ACHN (cell line): ENCODE measurements around the gene SKAP2.
A peak's percentile ranks its signal among the peaks of the same experiment; 100 is the strongest.

Source experiments
- DNase-seq: peaks from one replicate; pipeline ENCODE4 v3.0.0-alpha.2; 2015
- in situ Hi-C: cut with HindIII; loops from 2 replicates; pipeline ENCODE4 v1.10.0; 2017; ENCODE audit warnings: low sequenced_read_pairs, low pct_ligation_motif_present, low pct_unique_long_range_greater_than_20kb

Gene SKAP2

DNA sequence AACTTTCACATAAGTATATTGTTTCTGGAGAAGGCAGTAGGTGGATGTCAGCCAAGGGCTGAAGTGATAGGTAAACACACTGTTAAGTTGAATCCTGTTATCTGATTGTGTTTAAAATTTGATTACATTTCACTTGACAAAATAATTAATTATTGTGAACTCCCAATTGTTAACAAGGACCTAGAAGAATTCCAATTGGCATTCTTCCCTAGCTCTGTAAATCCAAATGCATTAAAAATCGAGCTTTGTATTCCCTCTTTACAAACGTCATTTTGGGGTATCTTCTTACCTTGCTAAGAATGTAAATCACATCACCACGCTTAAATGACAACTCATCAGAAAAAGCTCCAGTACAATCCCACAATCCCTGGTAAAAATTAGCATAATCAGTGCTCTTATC lies 179.9 kb downstream of the SKAP2 start:
- DNase-seq = no peak
- in situ Hi-C loops = no loop called here

DNA sequence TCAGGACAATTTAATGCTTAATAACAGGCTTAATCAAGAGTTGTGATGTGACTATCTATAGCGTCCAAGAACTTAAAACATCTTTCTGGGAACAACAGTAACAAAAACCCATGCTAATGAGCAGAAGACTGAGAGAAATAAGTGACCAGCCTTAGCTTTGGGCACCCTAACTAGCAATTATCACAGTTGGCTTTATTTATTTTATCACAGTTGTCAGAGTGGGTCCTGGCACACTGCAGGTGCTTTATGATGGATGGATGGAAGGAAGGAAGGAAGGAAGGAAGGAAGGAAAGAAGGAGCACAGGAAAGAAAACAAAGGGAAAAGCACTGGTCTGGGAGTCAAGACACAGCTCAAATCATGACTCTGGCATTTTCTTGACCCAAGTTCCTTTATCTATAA lies 181.1 kb downstream of the SKAP2 start:
- in situ Hi-C loops = no loop called here

DNA sequence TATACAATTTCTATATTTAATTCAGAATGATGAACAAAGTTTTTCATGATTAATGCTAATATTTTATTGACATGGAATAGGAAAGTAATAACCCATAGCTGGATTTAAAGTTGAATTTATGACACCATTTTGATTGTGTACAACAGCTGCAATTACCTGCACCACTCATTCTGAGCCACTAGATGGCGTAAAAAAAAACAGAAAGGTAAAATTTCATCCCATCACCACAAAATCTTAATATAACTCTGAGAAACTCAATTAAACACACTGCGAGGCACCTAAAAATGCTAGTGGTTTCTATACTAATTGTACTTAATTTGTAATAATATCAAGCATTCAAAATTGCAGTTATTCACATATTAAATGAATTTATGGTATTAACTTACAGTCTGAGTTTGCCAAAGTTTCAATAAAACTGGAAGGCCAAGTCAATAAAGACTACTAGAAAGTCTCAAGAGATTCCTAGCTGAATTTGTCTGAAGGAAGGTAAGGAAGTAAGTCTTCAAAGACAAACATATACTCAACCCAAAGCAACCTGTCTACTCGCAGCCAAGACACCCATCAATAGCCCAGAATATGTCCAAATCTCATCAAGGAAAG lies 182.5 kb downstream of the SKAP2 start:
- in situ Hi-C loops = no loop called here
- DNase-seq = peak; percentile 60

More for the DNA sequence above, 181.1 kb downstream of the SKAP2 start:
- DNase-seq = no peak

DNA sequence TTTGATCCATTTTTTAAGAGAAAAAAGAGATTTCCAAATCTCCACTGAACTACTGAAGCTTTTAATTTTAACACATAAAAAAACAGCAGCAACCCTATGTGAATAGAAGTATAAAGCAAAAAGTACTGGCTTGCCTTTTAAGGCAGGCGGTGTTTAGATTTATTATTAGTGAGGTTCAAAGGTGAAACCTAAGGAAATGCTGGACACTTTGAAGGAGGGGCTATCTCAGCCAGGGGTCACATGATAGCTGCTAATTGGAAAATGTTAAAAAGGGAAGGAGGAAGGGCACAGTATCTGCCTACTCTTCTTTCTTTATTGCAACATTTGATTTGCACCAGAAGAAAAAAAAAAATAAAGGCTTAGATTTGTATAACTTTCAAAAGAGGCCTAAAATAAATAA lies 183.8 kb downstream of the SKAP2 start:
- in situ Hi-C loops = no loop called here
- DNase-seq = no peak

DNA sequence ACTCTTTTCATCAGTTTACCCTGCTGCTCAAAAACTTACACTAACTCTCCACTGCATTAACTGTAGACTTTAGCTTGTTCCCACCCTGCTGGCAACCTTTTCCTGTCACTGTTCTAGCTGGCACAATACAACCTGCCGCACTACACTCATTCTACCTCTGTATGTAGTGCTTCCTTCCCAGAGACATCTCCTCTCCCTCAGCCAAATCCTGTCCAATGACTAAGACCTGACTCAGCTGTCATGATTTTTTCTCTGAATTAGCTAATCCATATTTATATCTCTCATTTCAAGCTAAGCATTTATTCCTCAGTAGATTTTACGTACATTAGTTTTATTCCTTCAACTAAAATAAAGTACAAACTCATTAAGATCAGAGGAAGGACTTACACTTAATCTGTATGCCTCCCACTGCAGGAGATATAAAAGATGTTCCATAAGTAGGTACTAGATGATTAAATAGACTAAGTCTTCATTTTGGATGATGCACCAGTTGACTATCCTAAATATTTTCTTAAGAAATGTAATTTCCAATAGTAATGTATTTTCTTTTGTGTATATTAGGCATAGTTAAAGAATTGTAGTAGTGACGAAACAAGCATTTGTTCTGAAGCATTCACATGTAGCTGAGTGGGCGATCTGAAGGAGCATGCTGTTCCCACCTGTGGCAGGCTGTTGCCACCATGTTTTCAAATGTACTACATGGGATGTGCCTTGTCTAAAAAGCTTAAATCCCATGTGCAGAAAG lies 189.1 kb downstream of the SKAP2 start:
- in situ Hi-C loops = no loop called here
- DNase-seq = peak; percentile 30

DNA sequence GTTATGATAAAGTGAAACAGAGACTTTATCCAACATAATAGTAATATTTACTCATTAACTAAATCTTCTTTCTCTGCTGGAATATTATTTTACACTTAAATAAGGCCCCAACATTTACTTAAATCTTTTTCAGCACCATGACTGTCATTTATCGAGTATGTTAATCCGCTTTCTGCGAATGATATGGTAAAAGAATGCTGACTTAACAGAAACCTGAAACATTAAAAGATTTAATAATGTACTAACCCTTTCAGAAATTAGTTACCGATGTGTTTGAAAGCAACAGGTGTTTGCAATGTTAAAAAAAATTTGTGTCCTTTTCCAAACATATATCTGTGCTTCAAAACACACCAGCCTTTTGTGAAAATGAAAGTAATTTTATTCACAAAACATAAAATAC lies 190.5 kb downstream of the SKAP2 start:
- no peak for DNase-seq
- in situ Hi-C loops = no loop called here

DNA sequence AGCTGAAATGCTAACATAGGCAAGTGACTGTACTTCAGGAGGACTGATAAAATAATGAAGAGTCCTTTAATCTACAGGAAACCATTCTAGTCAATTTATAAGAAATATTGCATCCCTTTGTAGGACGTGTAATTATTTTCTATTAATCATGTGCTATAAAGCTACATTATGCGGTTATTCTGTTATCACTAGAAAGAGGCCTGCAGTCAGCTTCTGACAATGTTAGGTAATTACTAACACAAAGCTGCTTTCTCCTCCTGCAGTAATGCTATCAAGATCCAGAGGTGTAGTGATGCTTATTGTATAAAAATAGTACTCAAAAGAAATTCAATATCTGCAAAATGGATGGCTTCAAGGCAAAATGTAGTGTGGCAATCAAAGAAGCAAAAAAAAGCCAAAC lies 191.1 kb downstream of the SKAP2 start:
- in situ Hi-C loops = no loop called here
- DNase-seq = no peak

DNA sequence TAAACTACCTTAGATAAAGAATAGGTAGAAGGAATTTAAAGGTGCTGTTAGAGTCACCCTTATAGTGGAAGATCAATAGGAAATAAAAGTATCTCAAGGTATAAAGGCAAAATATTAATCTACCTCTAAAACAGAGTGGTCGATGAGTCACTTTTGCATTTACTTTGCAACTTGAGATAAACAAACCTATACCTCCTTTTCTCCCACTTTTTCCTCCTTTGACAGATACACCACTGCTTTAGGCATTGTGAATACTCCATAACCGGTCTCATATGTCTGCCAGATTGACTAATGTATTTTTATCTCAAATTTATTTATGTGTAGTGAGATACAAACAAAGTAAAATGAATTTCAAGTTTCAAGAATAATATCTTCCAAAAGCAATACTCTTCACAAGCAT lies 193.5 kb downstream of the SKAP2 start:
- in situ Hi-C loops = no loop called here
- no peak for DNase-seq

DNA sequence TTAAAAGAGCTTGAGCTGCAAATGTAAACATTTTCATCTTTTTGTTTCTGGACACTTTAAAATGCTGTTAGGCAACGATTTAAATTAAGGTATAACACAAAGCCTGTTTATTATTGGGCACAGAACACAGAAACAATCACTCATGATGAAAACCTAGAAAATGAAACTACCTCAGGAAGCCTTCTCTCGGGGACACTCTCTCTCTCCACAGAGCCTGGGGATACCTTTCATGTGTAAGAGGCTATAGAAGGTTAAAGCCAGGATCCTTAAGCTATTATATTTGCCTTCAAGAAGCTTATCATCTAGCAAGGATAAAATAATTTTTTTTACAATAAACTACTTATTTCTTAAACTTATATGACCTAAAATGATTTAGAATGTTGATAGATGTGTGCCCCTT lies 194.1 kb downstream of the SKAP2 start:
- no peak for DNase-seq
- in situ Hi-C loops = no loop called here

DNA sequence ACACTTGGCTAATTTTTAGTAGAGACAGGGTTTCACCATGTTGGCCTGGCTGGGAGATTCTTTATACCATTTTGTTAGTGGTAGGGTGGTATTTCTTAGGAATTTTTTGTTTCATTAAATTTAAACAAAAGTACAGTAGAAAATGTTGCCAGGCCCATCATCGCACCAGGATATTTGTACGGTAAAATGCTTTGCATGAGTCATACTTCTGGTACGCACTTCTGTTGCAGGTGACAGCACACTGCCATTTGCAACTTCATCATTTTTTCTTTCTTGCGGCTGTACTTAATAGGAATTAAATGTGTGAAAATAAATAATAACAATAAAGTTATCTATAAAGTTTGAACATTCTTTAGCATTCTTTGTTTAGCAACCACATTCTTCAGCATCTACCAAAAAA lies 195.6 kb downstream of the SKAP2 start:
- in situ Hi-C loops = no loop called here
- peak; percentile 83 for DNase-seq

DNA sequence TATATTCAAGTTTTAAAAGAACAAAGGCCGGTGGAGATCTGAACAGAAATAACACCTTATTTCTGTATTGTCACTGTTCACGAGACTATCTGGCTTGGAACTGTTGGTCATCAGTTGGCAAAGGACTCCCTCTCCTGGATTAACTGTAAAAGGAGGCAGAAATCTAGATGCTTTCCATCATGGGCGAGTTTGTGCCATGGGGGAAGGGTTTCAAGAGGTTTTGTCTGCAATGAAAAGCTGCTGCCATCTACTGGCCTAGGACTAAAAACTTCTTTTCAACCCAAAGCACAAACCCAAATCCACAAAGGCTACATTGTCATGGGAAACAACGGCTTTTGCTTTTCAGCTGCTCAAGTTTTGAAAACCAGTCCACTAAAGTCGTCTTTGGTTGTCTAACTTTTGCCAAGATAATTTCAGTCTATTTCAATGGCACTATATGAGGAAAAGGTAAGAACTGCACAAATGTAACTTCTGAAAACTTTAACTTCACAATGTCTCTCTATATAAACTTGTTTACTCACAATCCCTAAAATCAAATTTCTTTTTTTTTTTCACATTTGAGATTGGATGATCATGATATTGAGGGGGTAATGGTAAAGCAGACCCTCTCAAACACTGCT lies 196.8 kb downstream of the SKAP2 start:
- peak; percentile 99 for DNase-seq
- in situ Hi-C loops = no loop called here

DNA sequence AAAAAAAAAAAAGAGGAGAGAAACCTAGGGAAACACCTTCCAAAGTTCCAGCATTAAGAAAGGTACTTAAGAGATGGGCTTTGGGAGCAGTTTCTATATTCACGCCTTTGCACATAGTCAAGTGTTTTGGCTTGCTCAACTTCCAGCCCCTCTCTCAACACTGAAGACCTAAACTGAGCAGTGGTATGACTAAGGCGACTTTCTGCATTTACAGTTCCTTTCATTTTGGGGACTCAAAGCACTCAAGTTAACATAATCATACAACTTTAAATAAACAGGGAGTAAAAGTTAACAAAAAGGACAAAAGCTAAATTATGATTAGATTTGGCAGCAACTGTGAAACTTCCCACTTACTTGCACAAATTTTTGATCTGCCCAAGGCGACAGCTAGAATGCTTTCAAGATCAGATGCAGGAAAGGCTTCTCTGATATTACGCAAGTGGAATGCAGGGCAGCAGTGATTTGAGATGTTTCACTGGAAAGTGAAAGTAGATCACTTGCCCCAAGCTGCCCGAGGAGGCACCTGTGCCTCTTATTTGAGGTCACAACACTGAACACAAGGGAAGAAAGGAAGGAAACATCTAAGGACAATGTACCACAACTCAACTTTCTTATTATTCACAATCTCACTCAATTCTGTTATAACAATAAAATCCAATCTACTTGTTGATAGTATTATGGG lies 199.5 kb downstream of the SKAP2 start:
- in situ Hi-C loops = no loop called here
- DNase-seq = peak; percentile 89

DNA sequence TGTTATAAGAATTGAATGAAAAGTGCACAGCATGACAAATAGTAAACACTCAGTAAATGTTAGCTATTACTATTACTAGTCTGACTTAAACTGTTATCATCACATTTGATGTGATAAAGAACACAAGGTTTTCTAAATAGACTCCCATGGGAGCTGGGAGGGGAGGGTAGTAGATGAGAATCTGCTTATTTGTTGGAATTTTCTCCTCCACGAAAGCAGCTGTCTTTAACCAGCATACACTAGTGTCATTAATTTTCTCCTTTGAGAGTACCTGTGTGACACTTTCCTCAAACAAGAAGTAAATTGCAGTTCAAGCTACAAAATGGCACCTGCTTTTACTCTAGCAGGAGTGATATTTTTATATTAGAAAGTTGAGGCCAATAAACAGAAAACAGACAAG lies 200.1 kb downstream of the SKAP2 start:
- in situ Hi-C loops = no loop called here
- no peak for DNase-seq

DNA sequence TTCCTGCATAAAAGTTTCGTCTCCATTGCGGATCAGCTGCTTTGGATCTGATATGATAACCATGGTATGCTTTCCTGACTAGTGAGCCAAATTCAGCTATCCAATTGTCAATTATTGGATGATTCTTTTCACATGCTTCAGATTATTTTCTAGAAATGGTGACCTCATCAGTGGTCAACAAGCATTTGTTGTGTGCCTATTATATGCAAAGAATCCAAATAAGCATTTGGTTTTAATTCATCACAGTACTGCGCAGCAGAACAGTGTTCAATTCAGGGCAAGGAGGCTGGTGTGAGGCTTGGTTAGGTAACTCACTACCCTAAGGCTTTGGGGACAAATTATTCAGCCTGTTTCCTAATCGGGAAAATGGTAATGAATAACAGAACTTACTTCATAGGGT lies 200.5 kb downstream of the SKAP2 start:
- no peak for DNase-seq
- in situ Hi-C loops = no loop called here

DNA sequence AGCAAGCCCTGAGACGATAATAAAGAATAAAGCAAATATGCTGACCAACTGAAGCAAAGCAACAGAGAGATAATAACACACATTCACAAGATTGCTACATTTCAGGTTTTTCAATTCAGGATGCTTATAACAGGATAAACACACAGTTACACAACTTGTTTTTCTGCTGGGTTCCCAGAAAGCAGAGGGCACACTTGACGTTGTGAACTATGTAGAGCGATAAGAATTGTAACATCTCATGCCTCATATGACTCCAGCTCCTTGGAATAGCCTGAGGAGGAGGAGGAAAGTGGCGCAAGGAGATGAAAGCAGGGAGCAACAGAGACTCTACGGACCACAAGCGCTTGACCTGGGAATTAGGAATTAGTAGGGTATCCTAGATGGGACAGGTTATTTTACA lies 201.7 kb downstream of the SKAP2 start:
- in situ Hi-C loops = no loop called here
- DNase-seq = no peak

DNA sequence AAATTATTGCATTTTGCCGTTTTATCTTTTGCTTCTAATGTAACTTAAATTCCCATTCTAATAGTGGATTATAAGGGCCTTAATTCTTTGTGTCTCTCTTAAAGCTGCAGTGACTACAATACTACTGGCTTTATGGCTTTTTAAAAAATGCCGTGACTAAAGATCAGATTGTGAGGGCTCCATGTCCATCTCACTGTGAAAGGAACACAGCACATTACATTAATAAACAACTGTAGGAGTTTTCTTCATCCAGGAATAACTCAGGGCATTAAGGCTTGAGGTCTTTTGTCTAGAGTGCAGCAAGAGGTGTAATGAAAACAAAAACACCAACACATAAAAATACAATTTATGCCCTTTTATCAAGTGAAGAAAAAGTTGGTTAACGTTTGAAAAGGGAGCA lies 205.3 kb downstream of the SKAP2 start:
- in situ Hi-C loops = no loop called here
- no peak for DNase-seq

DNA sequence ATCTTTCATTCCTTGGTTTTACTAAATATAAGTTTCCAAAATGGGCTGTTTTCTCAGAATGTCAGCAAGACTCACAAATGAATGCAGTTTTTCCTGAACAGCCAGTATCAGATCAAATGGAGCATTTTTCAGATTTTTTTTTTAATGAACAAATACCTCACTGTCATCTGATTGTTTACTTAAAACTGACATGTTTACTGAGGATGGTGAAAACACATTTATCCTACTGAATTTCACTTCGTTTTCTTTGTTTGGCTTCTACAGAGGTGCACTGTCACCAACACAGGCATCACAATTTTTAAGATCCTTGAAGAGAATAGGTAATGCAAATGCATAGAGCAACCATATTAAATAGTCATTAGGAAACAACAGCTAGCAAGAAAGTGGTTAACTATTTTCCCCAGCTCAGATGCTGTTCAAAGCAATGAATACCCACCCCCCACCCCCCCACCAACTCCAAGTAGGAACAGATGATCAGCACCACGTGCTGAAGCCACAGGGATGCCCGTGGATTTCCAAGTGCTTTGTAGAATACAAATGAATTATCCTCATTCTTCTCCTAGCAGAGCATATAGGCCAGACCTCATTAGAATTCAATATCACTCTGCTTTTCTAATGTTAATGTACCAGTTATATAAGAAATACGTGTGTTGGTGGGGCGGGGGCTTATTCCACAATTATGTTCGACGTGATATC lies 205.9 kb downstream of the SKAP2 start:
- no peak for DNase-seq
- in situ Hi-C loops = no loop called here

DNA sequence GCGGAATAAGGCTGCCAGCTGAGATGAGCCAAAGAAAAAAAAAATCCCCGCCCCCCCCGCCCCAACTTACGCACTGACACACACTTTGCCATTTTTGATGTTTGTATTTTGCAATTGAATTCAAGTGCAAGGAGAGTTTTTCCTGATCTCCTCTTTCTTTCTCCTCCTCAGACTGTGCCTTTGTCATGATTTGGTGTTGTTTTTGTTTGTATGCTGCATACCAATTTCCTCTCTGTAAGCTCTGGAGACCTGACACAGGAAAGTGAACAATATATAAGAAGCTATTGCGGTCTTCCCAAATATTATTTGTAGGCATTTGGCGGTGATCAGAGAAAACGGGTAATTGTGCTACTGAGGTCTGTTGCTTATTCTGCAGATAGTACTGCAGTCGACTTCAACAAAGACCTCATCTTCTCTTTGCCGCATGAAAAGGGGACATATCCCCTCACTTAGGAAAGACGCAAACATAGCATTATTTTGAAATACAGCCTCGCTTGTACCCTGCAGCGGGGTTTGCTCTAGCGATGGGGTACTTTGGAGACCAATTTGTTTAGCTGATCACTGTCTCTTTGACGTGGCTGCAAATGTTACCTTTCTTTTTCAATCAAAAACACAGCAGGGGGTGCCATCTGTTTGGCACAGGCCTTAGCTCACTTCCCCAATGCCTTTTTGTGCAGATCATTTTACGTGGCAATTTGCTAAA lies 206.6 kb downstream of the SKAP2 start:
- DNase-seq = no peak
- in situ Hi-C loops = no loop called here
